Measurements from ENCODE around the gene SLC23A2. TPM values are rescaled to one million over a fixed set of nuclear protein-coding genes. Genes with fewer than 3 reads are reported as not detected.
"Not testable (repeated sequence)": the region's sequence is repeated elsewhere in the genome, so short reads cannot be mapped to it uniquely, and the experiment has no call there.

SLC23A2 gene
- polyA plus RNA-seq, 2 donors = 3.1 TPM

GRCh38 chr20:4926531-4927156 is 74.7 kb downstream of the SLC23A2 start:
- peak overlapping the region in 1 of 2 donors; percentile 40 for H3K27ac ChIP-seq (ENCODE audit: low read depth in 2 of 2, low read length in 1 of 2)
- no peaks in the 10 kb centered on the region for H3K27me3 ChIP-seq (ENCODE audit: control insufficient read depth in 1 of 2, insufficient read depth in 2 of 2, low read length in 2 of 2)
- 83 to 85% methylated on average over 6 of the region's 6 CpGs for WGBS, 2 donors
- peaks cover 2 to 4% of the 10 kb centered on the region in 2 donors for H3K4me1 ChIP-seq (ENCODE audit: control insufficient read depth in 2 of 2, insufficient read depth in 2 of 2, low read length in 1 of 2)
- no peaks in the 10 kb centered on the region for H3K9me3 ChIP-seq (ENCODE audit: control insufficient read depth in 2 of 2, insufficient read depth in 1 of 2, low read depth in 1 of 2, low read length in 1 of 2)
- no peak overlapping the region for H3K4me3 ChIP-seq (ENCODE audit: low read depth in 1 of 2, low read length in 2 of 2)
- no peaks in the 10 kb centered on the region for H3K36me3 ChIP-seq (ENCODE audit: control insufficient read depth in 2 of 2, insufficient read depth in 2 of 2, low read length in 1 of 2)

- H3K27me3 ChIP-seq (ENCODE audit: control insufficient read depth in 1 of 2, insufficient read depth in 2 of 2, low read length in 2 of 2) = no peaks in the 10 kb centered on the region
- peak overlapping the region; percentile 36 to 63 for H3K27ac ChIP-seq (ENCODE audit: low read depth in 2 of 2, low read length in 1 of 2)
- H3K9me3 ChIP-seq (ENCODE audit: control insufficient read depth in 2 of 2, insufficient read depth in 1 of 2, low read depth in 1 of 2, low read length in 1 of 2) = no peaks in the 10 kb centered on the region
- 46 to 51% methylated on average over 15 of the region's 15 CpGs for WGBS, 2 donors
- H3K4me3 ChIP-seq (ENCODE audit: low read depth in 1 of 2, low read length in 2 of 2) = no peak overlapping the region
- H3K36me3 ChIP-seq (ENCODE audit: control insufficient read depth in 2 of 2, insufficient read depth in 2 of 2, low read length in 1 of 2) = no peaks in the 10 kb centered on the region
- peaks cover 2 to 4% of the 10 kb centered on the region in 2 donors for H3K4me1 ChIP-seq (ENCODE audit: control insufficient read depth in 2 of 2, insufficient read depth in 2 of 2, low read length in 1 of 2)
Observed at GRCh38 chr20:4925842-4926530, 75.3 kb downstream of the SLC23A2 start.

- WGBS, 2 donors = 95 to 99% methylated on average over 2 of the region's 2 CpGs
- H3K9me3 ChIP-seq (ENCODE audit: control insufficient read depth in 2 of 2, insufficient read depth in 1 of 2, low read depth in 1 of 2, low read length in 1 of 2) = no peaks in the 10 kb centered on the region
- H3K27ac ChIP-seq (ENCODE audit: low read depth in 2 of 2, low read length in 1 of 2) = no peak overlapping the region
- H3K4me3 ChIP-seq (ENCODE audit: low read depth in 1 of 2, low read length in 2 of 2) = no peak overlapping the region
- H3K4me1 ChIP-seq (ENCODE audit: control insufficient read depth in 2 of 2, insufficient read depth in 2 of 2, low read length in 1 of 2) = peaks cover 2 to 4% of the 10 kb centered on the region in 2 donors
- no peaks in the 10 kb centered on the region for H3K36me3 ChIP-seq (ENCODE audit: control insufficient read depth in 2 of 2, insufficient read depth in 2 of 2, low read length in 1 of 2)
- no peaks in the 10 kb centered on the region for H3K27me3 ChIP-seq (ENCODE audit: control insufficient read depth in 1 of 2, insufficient read depth in 2 of 2, low read length in 2 of 2)
Observed at GRCh38 chr20:4924446-4924845, 76.9 kb downstream of the SLC23A2 start.

GRCh38 chr20:4924032-4924431 is 77.3 kb downstream of the SLC23A2 start:
- Histone ChIP-seq H3K27me3 (ENCODE audit: control insufficient read depth in 1 of 2, insufficient read depth in 2 of 2, low read length in 2 of 2) (no peaks in the 10 kb centered on the region), H3K27ac (ENCODE audit: low read depth in 2 of 2, low read length in 1 of 2) (no peak overlapping the region), H3K4me1 (ENCODE audit: control insufficient read depth in 2 of 2, insufficient read depth in 2 of 2, low read length in 1 of 2) (peaks cover 2 to 4% of the 10 kb centered on the region in 2 donors), H3K9me3 (ENCODE audit: control insufficient read depth in 2 of 2, insufficient read depth in 1 of 2, low read depth in 1 of 2, low read length in 1 of 2) (no peaks in the 10 kb centered on the region), H3K36me3 (ENCODE audit: control insufficient read depth in 2 of 2, insufficient read depth in 2 of 2, low read length in 1 of 2) (no peaks in the 10 kb centered on the region), H3K4me3 (ENCODE audit: low read depth in 1 of 2, low read length in 2 of 2) (no peak overlapping the region)
- WGBS, 2 donors = 93 to 95% methylated on average over 6 of the region's 6 CpGs

- H3K4me3 ChIP-seq (ENCODE audit: low read depth in 1 of 2, low read length in 2 of 2) = no peak overlapping the region
- H3K4me1 ChIP-seq (ENCODE audit: control insufficient read depth in 2 of 2, insufficient read depth in 2 of 2, low read length in 1 of 2) = peaks cover under 1 to 4% of the 10 kb centered on the region in 2 donors
- H3K27ac ChIP-seq (ENCODE audit: low read depth in 2 of 2, low read length in 1 of 2) = no peak overlapping the region
- no peaks in the 10 kb centered on the region for H3K36me3 ChIP-seq (ENCODE audit: control insufficient read depth in 2 of 2, insufficient read depth in 2 of 2, low read length in 1 of 2)
- H3K27me3 ChIP-seq (ENCODE audit: control insufficient read depth in 1 of 2, insufficient read depth in 2 of 2, low read length in 2 of 2) = no peaks in the 10 kb centered on the region
- WGBS, 2 donors = 90% methylated on average over 4 of the region's 4 CpGs
- H3K9me3 ChIP-seq (ENCODE audit: control insufficient read depth in 2 of 2, insufficient read depth in 1 of 2, low read depth in 1 of 2, low read length in 1 of 2) = no peaks in the 10 kb centered on the region
Observed at GRCh38 chr20:4922186-4922585, 79.1 kb downstream of the SLC23A2 start.

GRCh38 chr20:4921271-4921670 is 80.0 kb downstream of the SLC23A2 start:
- not testable (repeated sequence) for H3K4me3 ChIP-seq (ENCODE audit: low read depth in 1 of 2, low read length in 2 of 2); H3K27ac ChIP-seq (ENCODE audit: low read depth in 2 of 2, low read length in 1 of 2); H3K9me3 ChIP-seq (ENCODE audit: control insufficient read depth in 2 of 2, insufficient read depth in 1 of 2, low read depth in 1 of 2, low read length in 1 of 2); H3K27me3 ChIP-seq (ENCODE audit: control insufficient read depth in 1 of 2, insufficient read depth in 2 of 2, low read length in 2 of 2); H3K4me1 ChIP-seq (ENCODE audit: control insufficient read depth in 2 of 2, insufficient read depth in 2 of 2, low read length in 1 of 2); H3K36me3 ChIP-seq (ENCODE audit: control insufficient read depth in 2 of 2, insufficient read depth in 2 of 2, low read length in 1 of 2)
- 88% methylated on average over 2 of the region's 2 CpGs for WGBS, 2 donors

- Histone ChIP-seq H3K4me3 (ENCODE audit: low read depth in 1 of 2, low read length in 2 of 2) (no peak overlapping the region), H3K4me1 (ENCODE audit: control insufficient read depth in 2 of 2, insufficient read depth in 2 of 2, low read length in 1 of 2) (peaks cover 3% of the 10 kb centered on the region in 2 donors), H3K27me3 (ENCODE audit: control insufficient read depth in 1 of 2, insufficient read depth in 2 of 2, low read length in 2 of 2) (no peaks in the 10 kb centered on the region), H3K36me3 (ENCODE audit: control insufficient read depth in 2 of 2, insufficient read depth in 2 of 2, low read length in 1 of 2) (no peaks in the 10 kb centered on the region), H3K27ac (ENCODE audit: low read depth in 2 of 2, low read length in 1 of 2) (no peak overlapping the region), H3K9me3 (ENCODE audit: control insufficient read depth in 2 of 2, insufficient read depth in 1 of 2, low read depth in 1 of 2, low read length in 1 of 2) (no peaks in the 10 kb centered on the region)
- WGBS, 2 donors = 83 to 88% methylated on average over 3 of the region's 3 CpGs
Observed at GRCh38 chr20:4920655-4921054, 80.7 kb downstream of the SLC23A2 start.

GRCh38 chr20:4920131-4920530 is 81.2 kb downstream of the SLC23A2 start:
- H3K27ac ChIP-seq (ENCODE audit: low read depth in 2 of 2, low read length in 1 of 2) = no peak overlapping the region
- no peaks in the 10 kb centered on the region for H3K9me3 ChIP-seq (ENCODE audit: control insufficient read depth in 2 of 2, insufficient read depth in 1 of 2, low read depth in 1 of 2, low read length in 1 of 2)
- no peaks in the 10 kb centered on the region for H3K36me3 ChIP-seq (ENCODE audit: control insufficient read depth in 2 of 2, insufficient read depth in 2 of 2, low read length in 1 of 2)
- H3K27me3 ChIP-seq (ENCODE audit: control insufficient read depth in 1 of 2, insufficient read depth in 2 of 2, low read length in 2 of 2) = no peaks in the 10 kb centered on the region
- H3K4me1 ChIP-seq (ENCODE audit: control insufficient read depth in 2 of 2, insufficient read depth in 2 of 2, low read length in 1 of 2) = peaks cover 0 to 3% of the 10 kb centered on the region in 2 donors
- WGBS, 2 donors = 95 to 97% methylated on average over 6 of the region's 6 CpGs
- no peak overlapping the region for H3K4me3 ChIP-seq (ENCODE audit: low read depth in 1 of 2, low read length in 2 of 2)

GRCh38 chr20:4919047-4919704 is 82.1 kb downstream of the SLC23A2 start:
- no peaks in the 10 kb centered on the region for H3K27me3 ChIP-seq (ENCODE audit: control insufficient read depth in 1 of 2, insufficient read depth in 2 of 2, low read length in 2 of 2)
- H3K4me1 ChIP-seq (ENCODE audit: control insufficient read depth in 2 of 2, insufficient read depth in 2 of 2, low read length in 1 of 2) = peaks cover 0 to 3% of the 10 kb centered on the region in 2 donors
- H3K36me3 ChIP-seq (ENCODE audit: control insufficient read depth in 2 of 2, insufficient read depth in 2 of 2, low read length in 1 of 2) = no peaks in the 10 kb centered on the region
- H3K27ac ChIP-seq (ENCODE audit: low read depth in 2 of 2, low read length in 1 of 2) = no peak overlapping the region
- WGBS, 2 donors = 70 to 78% methylated on average over 9 of the region's 9 CpGs
- H3K9me3 ChIP-seq (ENCODE audit: control insufficient read depth in 2 of 2, insufficient read depth in 1 of 2, low read depth in 1 of 2, low read length in 1 of 2) = no peaks in the 10 kb centered on the region
- no peak overlapping the region for H3K4me3 ChIP-seq (ENCODE audit: low read depth in 1 of 2, low read length in 2 of 2)

Measured in esophagus (tissue), 2 donors.